Left cardiac atrium (tissue), 4 donors: Measurements from ENCODE around the gene ESRRB. TPM values are rescaled to one million over a fixed set of nuclear protein-coding genes. Genes with fewer than 3 reads are reported as not detected.

ENCODE experiments used
- ATAC-seq, 2 donors: fragments of 200-7000 bp; cut with Tn5 transposase; one replicate each; pipeline ENCODE4 v1.9.1; 2020; ENCODE audit warnings: mild to moderate bottlenecking in 2 of 2, moderate library complexity in 2 of 2
- DNase-seq: peaks from one replicate; pipeline ENCODE4 v3.0.0-alpha.2; 2020
- intact Hi-C, 2 donors: fragments of 100-400 bp; cut with DNase I; formaldehyde crosslinking; loops; one replicate each; pipeline versions ENCODE4 v1.14.1 to v1.15.1; 2022 to 2023
- total RNA-seq, 2 donors: library from RNA; stranded (reverse); fragmentation: NEBNext Ultra II Directional; extraction: Animal tissue kit (Norgen Biotek cat#: 25700); gene quantifications; one replicate each; pipeline ENCODE4 v1.2.1, GENCODE V29; 2021
- donor health status: DM: no; HTN: yes; CAD: no.
- donor health status: DM: no; HTN: yes; CAD: no; lungs with severe emphysema.
- donor health status: DM: yes; HTN: yes; CAD: no.
- donor health status: Dilated cardiomyopathy.

Gene ESRRB
- total RNA-seq, 2 donors from 2014 or later: 4.3 to 5.5 TPM

DNA sequence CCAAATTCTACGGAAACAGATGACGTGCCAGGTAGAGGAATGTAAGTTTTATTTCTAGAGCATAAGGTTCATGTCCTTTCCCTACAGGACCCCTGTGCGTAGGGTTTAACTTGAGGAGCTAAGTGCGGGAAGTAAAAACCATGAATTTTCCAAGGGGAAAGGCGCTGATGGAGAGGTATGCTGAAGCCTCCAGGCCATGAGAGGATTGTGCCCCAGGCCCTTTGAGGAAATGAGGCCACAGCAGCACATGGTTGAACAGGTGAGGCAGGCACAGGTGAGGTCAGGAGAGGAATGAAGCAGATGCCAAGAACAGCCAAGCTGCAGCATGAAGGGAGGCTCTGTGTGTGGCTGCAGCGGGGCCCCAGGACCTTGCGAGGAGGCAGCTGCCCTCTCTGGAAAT lies 14.7 kb downstream of the ESRRB start:
- intact Hi-C loops: no loop called here
- ATAC-seq: no peak
- DNase-seq: no peak

DNA sequence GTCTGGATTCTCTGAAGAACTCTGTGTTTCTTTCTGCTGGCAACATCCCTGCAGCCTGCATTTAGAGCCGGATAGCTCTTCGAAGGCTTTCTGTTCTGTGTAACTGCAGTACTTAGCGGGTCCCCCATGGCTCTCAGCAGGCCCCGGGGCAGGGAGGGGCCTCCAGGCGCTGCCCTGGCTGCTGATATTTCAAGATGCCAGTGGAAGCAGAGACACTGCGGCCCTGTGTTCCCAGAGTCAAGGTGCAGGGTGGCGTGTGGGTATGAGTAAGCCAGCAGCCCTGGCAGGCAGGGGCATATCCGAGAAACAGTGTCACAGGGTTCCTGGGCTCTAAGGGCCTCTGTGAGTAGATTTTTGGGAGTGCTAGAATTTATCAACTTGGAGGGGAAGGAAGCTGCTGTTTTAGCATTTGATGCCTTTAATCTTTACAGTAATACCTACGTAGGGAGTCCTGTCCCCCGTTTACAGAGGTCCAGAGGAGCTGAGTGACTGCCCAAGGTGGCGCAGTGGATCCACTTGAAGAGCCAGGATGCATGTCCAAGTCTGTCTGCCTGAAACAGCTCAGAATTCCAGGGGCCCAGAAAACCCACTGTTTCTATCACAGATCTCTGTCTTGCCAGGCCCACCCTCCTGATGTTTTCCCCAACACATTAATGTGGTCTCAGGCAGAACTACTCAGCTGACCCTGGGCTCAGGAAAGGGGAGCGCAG lies 16.2 kb downstream of the ESRRB start:
- peak in 1 of 2 donors; percentile 36 for ATAC-seq
- intact Hi-C loops: no loop called here
- DNase-seq: no peak

DNA sequence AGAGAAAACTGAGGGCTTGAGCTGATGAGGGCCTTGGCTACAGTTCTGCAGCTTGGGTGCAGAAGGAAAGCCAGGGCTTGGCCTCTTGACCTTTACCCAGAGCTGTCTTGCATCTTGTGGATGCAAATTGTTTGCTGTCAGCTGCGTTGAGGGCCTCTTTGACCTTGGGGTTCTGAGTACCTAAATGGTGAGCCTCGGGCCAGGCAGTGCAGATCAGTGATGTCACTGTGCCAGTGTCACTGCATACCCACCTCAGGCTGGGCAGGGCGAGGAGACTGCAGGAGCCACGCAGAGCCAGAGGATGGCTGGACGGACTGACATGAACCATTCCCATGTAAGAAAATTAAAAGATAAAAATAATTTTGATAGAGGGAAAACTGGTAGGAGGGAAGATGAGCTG lies 18.6 kb downstream of the ESRRB start:
- intact Hi-C loops: no loop called here
- ATAC-seq (no peak), DNase-seq (no peak)

DNA sequence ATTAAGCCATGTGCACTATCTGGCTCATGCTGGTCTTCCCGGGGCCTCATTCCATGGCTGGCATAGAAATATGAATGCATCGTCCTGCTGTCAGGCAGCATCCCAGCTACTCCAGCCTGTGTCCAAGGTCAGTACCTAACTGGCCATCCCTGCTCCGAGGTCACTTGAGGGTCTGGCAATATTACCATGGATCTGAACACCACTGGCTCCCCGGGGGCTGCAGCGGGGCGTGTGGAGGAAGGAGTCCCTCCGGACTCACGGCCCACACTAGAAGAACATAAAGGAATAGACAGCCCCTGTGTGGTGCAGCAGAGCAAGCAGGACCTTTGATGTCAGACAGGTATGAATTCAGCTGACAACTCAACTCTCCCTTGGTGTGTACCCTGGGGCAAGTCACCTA lies 19.2 kb downstream of the ESRRB start:
- no peak for ATAC-seq
- no peak for DNase-seq
- intact Hi-C loops: no loop called here

DNA sequence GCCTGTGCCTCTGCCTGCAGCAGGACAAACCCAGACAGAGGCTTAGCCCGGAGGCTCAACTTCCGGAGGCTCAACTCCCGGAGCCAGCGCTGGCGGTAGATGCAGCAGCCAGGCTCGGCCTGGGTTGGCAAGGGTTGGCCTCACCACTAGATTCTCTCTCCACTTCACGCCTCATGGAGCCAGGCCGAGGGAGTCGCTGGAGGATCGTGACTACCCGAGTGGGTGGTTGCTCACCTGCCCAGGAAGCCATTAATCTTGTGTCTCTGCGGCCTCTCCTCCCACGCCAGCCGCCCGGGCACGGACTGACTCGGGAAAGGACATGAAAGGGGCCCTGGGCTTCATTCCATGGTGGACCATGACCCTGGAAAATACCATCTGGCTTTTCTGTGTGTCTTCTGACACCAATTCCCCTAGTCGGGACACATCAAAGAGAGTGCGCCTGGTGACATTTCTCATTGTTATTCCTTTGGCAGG lies 20.8 kb downstream of the ESRRB start:
- DNase-seq: no peak
- intact Hi-C loops: no loop called here
- no peak for ATAC-seq

DNA sequence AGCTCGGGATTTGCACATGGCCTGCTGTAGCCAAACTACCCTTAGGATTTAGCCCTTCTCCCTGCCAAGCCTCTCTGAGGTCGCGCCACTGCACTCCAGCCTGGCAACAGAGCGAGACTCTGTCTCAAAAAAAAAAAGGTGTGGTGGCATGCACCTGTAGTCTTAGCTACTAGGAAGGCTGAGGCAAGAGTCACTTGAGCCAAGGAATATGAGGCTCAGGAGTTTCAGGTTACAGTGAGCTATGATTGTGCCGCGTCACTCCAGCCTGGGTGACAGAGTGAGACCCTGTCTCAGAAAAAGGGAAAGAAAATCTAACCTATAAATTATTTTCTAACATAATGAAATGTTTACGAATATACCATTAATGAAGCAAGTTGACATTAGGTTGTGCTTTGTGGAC lies 29.7 kb downstream of the ESRRB start:
- ATAC-seq: no peak
- intact Hi-C loops: no loop called here
- no peak for DNase-seq

DNA sequence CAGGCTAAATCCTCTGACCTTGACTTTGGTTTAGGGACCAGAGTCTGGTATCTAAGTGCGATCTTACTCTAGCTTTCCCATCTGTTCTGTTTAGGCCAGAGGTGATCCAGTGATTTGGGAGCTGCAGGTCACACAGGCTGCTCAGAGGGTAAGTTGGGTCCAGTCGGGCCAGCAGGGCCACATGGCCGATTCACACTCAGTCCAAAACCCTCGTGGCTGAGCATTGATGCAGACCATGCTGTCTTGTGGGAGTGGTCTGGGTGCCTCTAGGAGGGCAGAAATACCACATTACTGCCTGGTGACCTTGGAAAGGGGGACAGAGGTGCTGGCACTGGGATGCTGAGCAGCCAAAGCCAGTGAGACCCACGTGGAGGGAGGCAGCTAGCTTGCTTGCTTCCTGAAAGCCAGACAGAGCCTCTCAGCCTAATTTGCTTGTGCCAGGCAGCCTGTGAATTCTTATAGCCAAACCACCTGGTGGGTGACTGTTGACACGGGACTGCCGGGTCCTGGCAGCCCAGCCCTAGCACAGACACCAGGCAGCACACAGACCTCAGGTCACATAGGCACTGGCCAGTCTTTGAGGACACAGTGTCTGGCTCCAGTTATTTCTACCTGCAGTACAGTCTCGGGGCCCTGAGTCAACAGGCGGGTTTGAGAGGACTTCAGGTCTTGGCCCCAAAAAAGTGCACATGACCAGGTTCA lies 31.7 kb downstream of the ESRRB start:
- ATAC-seq: no peak
- DNase-seq: no peak
- intact Hi-C loops: no loop called here

DNA sequence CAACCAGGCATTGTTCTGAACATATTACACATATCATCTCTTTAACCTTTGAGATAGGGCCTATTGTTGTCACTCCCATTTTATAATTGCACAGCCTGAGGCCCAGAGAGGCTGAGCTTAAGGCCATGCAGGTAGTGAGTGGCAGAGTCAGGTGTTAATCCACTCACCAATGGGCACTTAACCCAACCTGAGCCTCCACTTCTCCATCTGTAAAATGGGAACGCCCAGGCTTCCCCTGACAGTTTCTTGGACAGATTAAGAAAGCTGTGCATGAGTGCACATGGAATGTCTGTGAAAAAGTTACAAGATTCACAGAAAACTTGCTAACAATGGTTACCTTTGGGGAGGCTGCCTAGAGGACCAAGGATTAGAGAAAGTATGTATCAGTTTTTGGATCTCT lies 32.9 kb downstream of the ESRRB start:
- no peak for DNase-seq
- ATAC-seq: no peak
- intact Hi-C loops: no loop called here

DNA sequence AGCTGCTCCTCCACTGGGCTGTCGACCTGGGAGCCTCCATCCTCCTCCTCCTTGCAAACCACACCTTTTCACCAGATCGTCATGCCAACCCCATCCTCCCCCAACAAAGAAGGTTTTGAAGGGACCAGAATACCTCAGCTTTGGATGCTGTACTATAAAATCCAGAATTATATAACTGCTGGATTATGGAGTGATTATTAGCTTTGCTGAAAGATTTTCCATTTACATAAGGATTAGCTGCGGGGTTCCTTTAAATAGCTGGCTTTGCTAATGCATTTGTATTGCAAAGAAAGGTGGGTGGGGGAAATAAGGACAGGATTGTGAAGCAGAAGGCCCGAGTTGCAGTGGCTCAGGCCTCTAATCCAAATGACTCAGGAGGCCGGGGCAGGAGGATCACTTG lies 36.6 kb downstream of the ESRRB start:
- intact Hi-C loops: no loop called here
- no peak for ATAC-seq

DNA sequence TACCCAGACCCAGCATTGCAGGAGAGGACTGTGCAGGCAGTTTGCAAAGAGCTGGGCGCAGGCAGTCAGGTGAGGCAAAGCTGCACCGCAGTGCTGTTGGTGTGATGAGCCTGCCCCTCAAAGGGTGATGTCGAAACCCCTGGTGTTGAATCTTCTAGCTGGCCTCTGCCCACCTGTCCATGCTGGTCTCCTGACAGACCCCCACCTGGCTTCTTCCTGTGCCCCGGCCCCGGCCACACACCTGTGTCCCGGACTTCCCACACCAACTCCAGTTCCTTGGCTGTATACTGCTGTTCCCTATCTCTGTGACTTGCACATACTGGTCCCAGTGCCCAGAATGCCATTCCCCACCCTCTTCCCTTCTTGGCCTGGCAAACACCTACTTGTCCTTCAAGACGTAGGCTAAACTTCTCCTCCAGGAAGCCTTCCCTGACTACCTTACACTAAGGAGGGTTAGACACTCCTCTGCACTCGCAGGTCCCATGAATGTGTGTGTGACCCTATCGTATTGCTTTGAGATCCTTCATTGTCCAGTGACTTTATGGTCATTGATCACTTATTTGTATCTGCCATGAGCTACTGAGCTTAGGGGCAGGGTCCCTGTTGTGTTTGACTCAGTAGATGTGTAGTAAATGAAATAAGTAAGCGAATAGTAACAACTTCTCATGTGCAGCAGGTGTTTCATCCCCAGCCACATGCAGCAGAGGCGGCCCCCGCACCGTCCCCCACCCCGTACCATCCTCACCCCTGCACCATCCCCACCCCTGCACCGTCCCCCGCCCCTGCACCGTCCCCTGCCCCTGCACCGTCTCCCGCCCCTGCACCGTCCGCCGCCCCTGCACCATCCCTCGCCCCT lies 37.4 kb downstream of the ESRRB start:
- intact Hi-C loops: no loop called here
- DNase-seq (no peak), ATAC-seq (no peak)

More for the DNA sequence above, 36.6 kb downstream of the ESRRB start:
- no peak for DNase-seq

DNA sequence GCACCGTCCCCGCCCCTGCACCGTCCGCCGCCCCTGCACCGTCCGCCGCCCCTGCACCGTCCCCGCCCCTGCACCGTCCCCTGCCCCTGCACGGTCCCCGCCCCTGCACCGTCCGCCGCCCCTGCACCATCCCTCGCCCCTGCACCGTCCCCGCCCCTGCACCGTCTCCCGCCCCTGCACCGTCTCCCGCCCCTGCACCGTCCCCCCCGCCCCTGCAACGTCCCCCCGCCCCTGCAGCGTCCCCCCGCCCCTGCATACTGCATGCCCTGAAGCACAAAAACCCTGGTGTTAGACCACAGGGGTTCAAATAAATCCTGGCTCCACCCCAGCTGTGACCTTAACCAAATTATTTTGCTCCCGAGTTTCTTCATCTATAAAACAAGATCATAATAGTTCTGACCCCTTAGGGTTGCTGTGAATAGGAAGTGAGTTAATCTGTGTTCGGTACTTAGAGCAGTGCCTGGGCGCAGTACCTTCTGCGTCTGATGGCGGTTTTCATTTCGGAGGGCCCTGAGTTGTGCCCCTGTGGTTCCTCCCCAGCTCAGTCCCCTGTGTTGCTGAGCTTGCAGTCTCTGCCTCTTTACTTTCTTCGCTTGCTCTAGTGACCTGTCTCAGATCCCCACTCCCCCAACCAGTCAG lies 38.1 kb downstream of the ESRRB start:
- intact Hi-C loops: no loop called here
- DNase-seq (no peak), ATAC-seq (no peak)

DNA sequence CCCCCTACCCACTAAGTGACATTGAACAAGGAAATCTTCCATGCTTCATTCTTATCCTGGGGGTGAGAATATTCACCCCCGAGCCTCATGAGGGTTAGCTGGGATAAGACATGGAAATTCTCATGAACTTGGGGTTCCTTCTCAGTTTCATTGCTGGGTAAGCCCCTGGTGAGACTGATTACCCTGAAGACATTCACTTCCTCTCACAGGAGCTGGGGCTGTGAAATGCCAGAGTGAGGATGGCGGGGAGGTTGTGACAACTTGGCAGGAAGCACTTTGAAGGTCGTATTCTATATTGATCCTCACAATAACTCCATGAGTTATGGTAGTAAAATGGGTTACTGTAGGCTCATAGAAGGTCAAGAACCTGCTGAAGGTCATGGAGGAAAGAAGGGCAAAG lies 43.5 kb downstream of the ESRRB start:
- intact Hi-C loops: no loop called here
- no peak for DNase-seq
- ATAC-seq: no peak

DNA sequence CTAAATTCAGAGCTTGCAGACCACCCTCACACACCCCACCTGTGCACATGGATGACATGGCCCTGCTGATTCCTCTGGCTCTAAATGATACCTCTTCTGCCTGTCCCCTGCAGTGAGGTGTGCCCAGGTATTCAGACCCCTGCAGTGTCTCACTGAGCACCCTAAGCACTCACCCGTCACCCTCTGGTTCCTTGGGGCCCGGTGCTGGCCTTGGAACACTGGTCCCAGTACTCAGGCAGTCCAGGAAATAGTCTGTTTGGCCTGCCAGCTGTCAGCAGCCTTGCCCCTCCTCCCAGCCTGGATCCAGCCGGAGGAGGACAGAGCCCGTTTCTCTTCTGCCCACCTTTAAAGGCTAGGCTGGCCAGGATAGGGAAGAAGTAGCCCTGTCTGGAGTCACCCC lies 44.9 kb downstream of the ESRRB start:
- DNase-seq (no peak), ATAC-seq (no peak)
- intact Hi-C loops: no loop called here

DNA sequence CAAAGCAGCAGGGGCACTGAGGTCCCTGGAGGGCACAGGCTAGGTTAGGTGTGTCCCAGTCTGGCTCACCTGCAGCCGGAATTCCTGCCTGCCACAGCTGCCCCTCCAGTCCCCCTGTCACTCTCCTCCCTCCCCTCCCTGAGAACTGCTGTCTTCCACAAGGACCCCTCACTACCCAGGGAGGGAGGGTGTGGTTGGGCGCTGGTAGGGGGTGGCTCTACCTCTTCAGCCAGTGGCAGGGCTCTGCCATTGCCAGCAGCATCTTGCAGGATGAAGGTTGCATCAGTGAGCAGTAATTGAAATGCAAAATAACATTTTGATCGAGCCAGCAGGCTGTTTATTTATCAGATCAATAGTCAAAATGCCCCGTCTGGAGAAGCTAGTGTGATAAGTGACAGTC lies 45.7 kb downstream of the ESRRB start:
- intact Hi-C loops: no loop called here
- DNase-seq (no peak), ATAC-seq (no peak)

DNA sequence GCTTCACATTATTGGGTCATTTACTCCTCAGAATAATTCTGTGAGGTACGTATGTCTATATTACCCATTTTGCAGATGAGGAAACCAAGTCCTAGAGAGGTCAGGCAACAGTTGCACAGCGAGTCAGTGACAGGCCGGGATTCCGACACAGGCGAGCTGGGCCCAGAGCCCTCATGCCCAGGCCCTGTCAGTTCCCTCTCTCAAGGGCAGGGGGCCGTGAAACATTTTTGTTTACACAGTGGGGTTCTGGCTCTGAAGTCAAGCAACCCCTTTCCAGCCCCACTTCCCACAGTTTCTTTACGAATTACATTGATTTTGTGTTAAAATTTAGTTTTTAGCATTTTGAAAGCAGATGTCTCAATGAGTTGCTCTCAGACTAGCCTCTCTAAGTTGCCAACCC lies 46.7 kb downstream of the ESRRB start:
- ATAC-seq (no peak), DNase-seq (no peak)
- intact Hi-C loops: no loop called here

DNA sequence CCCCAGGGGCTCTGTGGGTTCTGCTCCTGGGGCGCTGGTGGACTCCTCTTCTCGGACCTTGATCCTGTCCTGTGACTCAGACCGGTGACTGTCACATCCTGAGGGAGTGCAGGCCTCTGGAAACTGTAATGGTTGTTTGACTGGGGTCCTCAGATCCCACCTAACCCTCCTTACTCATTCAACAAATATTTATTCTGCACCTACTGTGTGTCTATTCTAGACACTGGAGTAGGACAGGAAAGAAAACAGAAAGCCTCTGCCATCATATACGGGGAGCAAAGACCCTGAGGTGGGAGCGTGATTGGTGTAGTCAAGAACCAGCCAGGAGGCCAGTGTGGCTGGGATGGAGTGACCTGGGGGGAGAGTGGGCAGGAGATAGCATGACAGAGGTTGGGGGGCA lies 47.6 kb downstream of the ESRRB start:
- no peak for ATAC-seq
- no peak for DNase-seq
- intact Hi-C loops: no loop called here

DNA sequence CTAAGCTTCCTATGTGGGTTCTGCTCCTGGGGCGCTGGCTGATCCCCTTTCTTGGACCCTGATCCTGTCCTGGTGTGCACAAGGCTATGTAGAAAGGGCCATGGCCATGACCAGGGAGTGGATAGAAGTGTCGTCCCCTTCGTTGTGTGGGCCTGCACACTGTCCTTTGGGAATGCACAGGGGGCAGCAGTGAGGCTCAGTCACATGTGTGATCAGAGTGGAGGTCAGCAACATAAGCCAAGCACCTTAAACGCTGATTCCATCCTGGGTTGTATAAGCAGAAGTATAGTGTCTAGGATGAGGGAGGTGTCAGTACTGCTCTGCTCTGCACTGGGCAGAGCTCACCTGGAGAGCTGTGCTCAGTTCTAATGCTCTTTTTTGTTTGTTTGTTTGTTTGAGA lies 48.4 kb downstream of the ESRRB start:
- ATAC-seq: no peak
- intact Hi-C loops: no loop called here

DNA sequence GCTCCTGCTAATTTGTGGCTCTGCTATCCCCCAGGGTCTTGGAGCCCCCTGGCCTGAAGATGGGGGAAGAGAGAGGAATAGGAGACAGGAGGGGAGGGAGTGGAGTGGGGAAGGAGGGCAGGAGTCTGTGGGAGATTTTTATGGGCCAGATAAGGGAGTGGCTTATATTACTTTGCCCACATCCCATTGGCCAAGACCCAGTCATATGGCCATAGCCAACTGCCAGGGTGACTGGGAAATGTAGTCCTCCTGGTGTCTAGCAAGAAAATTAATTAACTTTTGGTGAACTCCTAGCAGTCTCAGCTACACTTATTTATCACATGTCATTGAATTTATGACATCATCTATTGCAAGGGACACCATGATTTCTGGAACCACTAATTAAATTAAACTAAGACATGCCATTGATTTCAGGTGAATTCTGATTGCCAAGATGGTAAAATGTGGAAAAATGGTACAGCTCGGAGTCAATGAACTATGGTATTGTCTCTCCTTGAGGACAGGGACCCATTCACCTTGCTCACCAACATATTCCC lies 50.3 kb downstream of the ESRRB start:
- intact Hi-C loops: no loop called here
- no peak for ATAC-seq
- DNase-seq: no peak

More for the DNA sequence above, 48.4 kb downstream of the ESRRB start:
- DNase-seq: no peak

DNA sequence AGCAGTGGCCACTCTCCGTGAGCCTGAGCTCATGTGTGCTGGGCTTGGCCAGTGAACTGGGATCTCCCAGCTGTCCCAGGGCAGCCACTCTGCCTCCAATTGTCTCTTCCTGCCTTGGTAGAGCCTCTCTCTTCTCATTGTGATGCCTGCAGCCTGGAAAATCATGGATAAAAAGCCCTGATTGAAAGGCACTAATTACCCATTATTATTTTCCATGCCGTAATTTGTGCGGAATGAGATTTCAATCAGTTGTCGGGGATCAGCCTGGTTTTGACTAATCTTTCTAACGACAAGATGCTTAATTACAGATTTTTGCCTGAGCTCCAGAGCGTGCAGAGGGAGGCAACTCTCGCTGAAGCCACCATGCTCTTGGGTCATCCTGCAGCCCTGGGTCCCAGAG lies 52.7 kb downstream of the ESRRB start:
- ATAC-seq: no peak
- DNase-seq: no peak
- intact Hi-C loops: no loop called here
